Measurements from ENCODE around the gene PIK3R4.
A peak's percentile ranks its signal among the peaks of the same experiment; 100 is the strongest.

Gene PIK3R4

GRCh38 chr3:130699765-130700164, 46.9 kb downstream of the PIK3R4 start:
- H3K4me3 ChIP-seq (ENCODE audit: low read length, poor library complexity, severe bottlenecking): no peak overlapping the region
- no peaks in the 10 kb centered on the region for H3F3A ChIP-seq (ENCODE audit: low read depth)
- H3K9me3 ChIP-seq (ENCODE audit: insufficient read depth, low read depth, low read length): no peaks in the 10 kb centered on the region
- no peak for TF ChIP-seq EZH2phosphoT487 (IDR thresholded peaks at IDR 0.05; ENCODE audit: borderline replicate concordance)
- TF ChIP-seq, protein P1, sequence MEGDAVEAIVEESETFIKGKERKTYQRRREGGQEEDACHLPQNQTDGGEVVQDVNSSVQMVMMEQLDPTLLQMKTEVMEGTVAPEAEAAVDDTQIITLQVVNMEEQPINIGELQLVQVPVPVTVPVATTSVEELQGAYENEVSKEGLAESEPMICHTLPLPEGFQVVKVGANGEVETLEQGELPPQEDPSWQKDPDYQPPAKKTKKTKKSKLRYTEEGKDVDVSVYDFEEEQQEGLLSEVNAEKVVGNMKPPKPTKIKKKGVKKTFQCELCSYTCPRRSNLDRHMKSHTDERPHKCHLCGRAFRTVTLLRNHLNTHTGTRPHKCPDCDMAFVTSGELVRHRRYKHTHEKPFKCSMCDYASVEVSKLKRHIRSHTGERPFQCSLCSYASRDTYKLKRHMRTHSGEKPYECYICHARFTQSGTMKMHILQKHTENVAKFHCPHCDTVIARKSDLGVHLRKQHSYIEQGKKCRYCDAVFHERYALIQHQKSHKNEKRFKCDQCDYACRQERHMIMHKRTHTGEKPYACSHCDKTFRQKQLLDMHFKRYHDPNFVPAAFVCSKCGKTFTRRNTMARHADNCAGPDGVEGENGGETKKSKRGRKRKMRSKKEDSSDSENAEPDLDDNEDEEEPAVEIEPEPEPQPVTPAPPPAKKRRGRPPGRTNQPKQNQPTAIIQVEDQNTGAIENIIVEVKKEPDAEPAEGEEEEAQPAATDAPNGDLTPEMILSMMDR (conservative IDR thresholded peaks at IDR 0.05; ENCODE audit: low read length): peak; percentile 88
- H4K20me1 ChIP-seq (ENCODE audit: insufficient read depth, low read length, poor library complexity, severe bottlenecking): no peaks in the 10 kb centered on the region
- H3K36me3 ChIP-seq (ENCODE audit: insufficient read depth, low read length): peaks cover 27% of the 10 kb centered on the region; the same call in 1 of the 2 replicates
- no peak overlapping the region for H2AFZ ChIP-seq (ENCODE audit: low read length)
- H3K79me2 ChIP-seq (ENCODE audit: insufficient read depth, low read length): no peaks in the 10 kb centered on the region
- no peak overlapping the region for H3K4me2 ChIP-seq (ENCODE audit: low read depth, low read length, poor library complexity, severe bottlenecking)
- H3K9ac ChIP-seq (ENCODE audit: low read depth, low read length, poor library complexity, severe bottlenecking): no peak overlapping the region
- H3K27me3 ChIP-seq (ENCODE audit: insufficient read depth, low read length, poor library complexity, severe bottlenecking): no peaks in the 10 kb centered on the region
- H3K4me1 ChIP-seq (ENCODE audit: insufficient read depth, low read length, poor library complexity, severe bottlenecking): no peaks in the 10 kb centered on the region
- H3K9me2 ChIP-seq (replicated peaks; ENCODE audit: low read depth, low read length): no peaks in the 10 kb centered on the region

- Histone ChIP-seq H3K27me3 (ENCODE audit: insufficient read depth, low read length, poor library complexity, severe bottlenecking) (no peaks in the 10 kb centered on the region), H3K4me3 (ENCODE audit: low read length, poor library complexity, severe bottlenecking) (no peak overlapping the region), H3K4me2 (ENCODE audit: low read depth, low read length, poor library complexity, severe bottlenecking) (no peak overlapping the region), H3K79me2 (ENCODE audit: insufficient read depth, low read length) (no peaks in the 10 kb centered on the region), H4K20me1 (ENCODE audit: insufficient read depth, low read length, poor library complexity, severe bottlenecking) (no peaks in the 10 kb centered on the region), H3K9ac (ENCODE audit: low read depth, low read length, poor library complexity, severe bottlenecking) (no peak overlapping the region), H3K4me1 (ENCODE audit: insufficient read depth, low read length, poor library complexity, severe bottlenecking) (no peaks in the 10 kb centered on the region), H3K36me3 (ENCODE audit: insufficient read depth, low read length) (peaks cover 20% of the 10 kb centered on the region; the same call in 1 of the 2 replicates), H2AFZ (ENCODE audit: low read length) (no peak overlapping the region), H3K9me2 (replicated peaks; ENCODE audit: low read depth, low read length) (no peaks in the 10 kb centered on the region), H3K9me3 (ENCODE audit: insufficient read depth, low read depth, low read length) (no peaks in the 10 kb centered on the region), H3F3A (ENCODE audit: low read depth) (no peaks in the 10 kb centered on the region)
- no peak for TF ChIP-seq EZH2phosphoT487 (IDR thresholded peaks at IDR 0.05; ENCODE audit: borderline replicate concordance)
- TF ChIP-seq, protein P1 (conservative IDR thresholded peaks at IDR 0.05; ENCODE audit: low read length): no peak
Measured at GRCh38 chr3:130693314-130693713, 53.3 kb downstream of the PIK3R4 start.

GRCh38 chr3:130692455-130692854, 54.2 kb downstream of the PIK3R4 start:
- no peaks in the 10 kb centered on the region for H3K27me3 ChIP-seq (ENCODE audit: insufficient read depth, low read length, poor library complexity, severe bottlenecking)
- TF ChIP-seq, protein P1 (conservative IDR thresholded peaks at IDR 0.05; ENCODE audit: low read length): no peak
- TF ChIP-seq EZH2phosphoT487 (IDR thresholded peaks at IDR 0.05; ENCODE audit: borderline replicate concordance): no peak
- H3K9ac ChIP-seq (ENCODE audit: low read depth, low read length, poor library complexity, severe bottlenecking): no peak overlapping the region
- H3K9me2 ChIP-seq (replicated peaks; ENCODE audit: low read depth, low read length): no peaks in the 10 kb centered on the region
- H3K4me1 ChIP-seq (ENCODE audit: insufficient read depth, low read length, poor library complexity, severe bottlenecking): no peaks in the 10 kb centered on the region
- H3K4me3 ChIP-seq (ENCODE audit: low read length, poor library complexity, severe bottlenecking): no peak overlapping the region
- H3K79me2 ChIP-seq (ENCODE audit: insufficient read depth, low read length): no peaks in the 10 kb centered on the region
- no peaks in the 10 kb centered on the region for H3K9me3 ChIP-seq (ENCODE audit: insufficient read depth, low read depth, low read length)
- no peaks in the 10 kb centered on the region for H4K20me1 ChIP-seq (ENCODE audit: insufficient read depth, low read length, poor library complexity, severe bottlenecking)
- H3K4me2 ChIP-seq (ENCODE audit: low read depth, low read length, poor library complexity, severe bottlenecking): no peak overlapping the region
- peaks cover 17% of the 10 kb centered on the region; the same call in 1 of the 2 replicates for H3K36me3 ChIP-seq (ENCODE audit: insufficient read depth, low read length)
- H3F3A ChIP-seq (ENCODE audit: low read depth): no peaks in the 10 kb centered on the region
- H2AFZ ChIP-seq (ENCODE audit: low read length): no peak overlapping the region
